GM23338 (cell line): ENCODE data around the gene SMC5. TPM values are rescaled to one million over a fixed set of nuclear protein-coding genes. Genes with fewer than 3 reads are reported as not detected.

Source experiments
- ATAC-seq: fragments of 200-7000 bp; cut with Tn5 transposase; 3 replicates; pipeline ENCODE4 v1.9.1; 2020
- DNase-seq: peaks from one replicate; pipeline ENCODE4 v3.0.0-alpha.2; 2015; ENCODE audit warnings: low spot score
- H2AFZ ChIP-seq: fragments of 200-600 bp; sonication (generic); 2 replicates; pipeline ENCODE4 v1.8.0; 2016; ENCODE audit warnings: antibody characterized with exemption, mild to moderate bottlenecking, moderate library complexity
- H3F3A ChIP-seq: fragments of 200-600 bp; sonication (generic); replicated peaks from 2 replicates; pipeline ENCODE4 v1.8.0; 2017; ENCODE audit warnings: antibody characterized with exemption, mixed run types, low read depth
- H3K27ac ChIP-seq: fragments of 200-600 bp; sonication (generic); 2 replicates; pipeline ENCODE4 v1.6.1; 2016; ENCODE audit warnings: low read depth
- H3K27me3 ChIP-seq: fragments of 200-600 bp; sonication (generic); 2 replicates; pipeline ENCODE4 v1.8.0; 2016; ENCODE audit warnings: mild to moderate bottlenecking, mixed run types, moderate library complexity; ENCODE audit not compliant: insufficient read depth
- H3K36me3 ChIP-seq: fragments of 200-600 bp; sonication (generic); 2 replicates; pipeline ENCODE4 v1.8.0; 2016; ENCODE audit warnings: mild to moderate bottlenecking; ENCODE audit not compliant: insufficient read depth
- H3K4me1 ChIP-seq: fragments of 200-600 bp; sonication (generic); 2 replicates; pipeline ENCODE4 v1.8.0; 2016; ENCODE audit warnings: mild to moderate bottlenecking, moderate library complexity; ENCODE audit not compliant: insufficient read depth
- H3K4me2 ChIP-seq: fragments of 200-600 bp; sonication (generic); 2 replicates; pipeline ENCODE4 v1.7.1; 2017; ENCODE audit warnings: mixed run types
- H3K4me3 ChIP-seq: fragments of 200-600 bp; sonication (generic); 2 replicates; pipeline ENCODE4 v1.6.1; 2016; ENCODE audit warnings: mixed run types
- H3K79me2 ChIP-seq: fragments of 200-600 bp; sonication (generic); replicated peaks from 2 replicates; pipeline ENCODE4 v1.8.0; 2017; ENCODE audit warnings: mild to moderate bottlenecking; ENCODE audit not compliant: insufficient read depth
- H3K9me2 ChIP-seq: fragments of 200-600 bp; sonication (generic); 2 replicates; pipeline ENCODE4 v1.8.0; 2017; ENCODE audit not compliant: insufficient read depth
- H4K20me1 ChIP-seq: fragments of 200-600 bp; sonication (generic); replicated peaks from 2 replicates; pipeline ENCODE4 v1.8.0; 2017; ENCODE audit warnings: mild to moderate bottlenecking; ENCODE audit not compliant: insufficient read depth
- H3K27ac Mint-ChIP-seq: 2 replicates; pipeline ENCODE4 v1.8.0; 2020; ENCODE audit warnings: inconsistent platforms, mild to moderate bottlenecking, moderate library complexity, mixed read lengths
- H3K27me3 Mint-ChIP-seq: 3 replicates; pipeline ENCODE4 v1.8.0; 2022; ENCODE audit warnings: low read depth, mild to moderate bottlenecking, moderate library complexity, mixed read lengths, inconsistent platforms; ENCODE audit not compliant: insufficient read depth, poor library complexity
- H3K36me3 Mint-ChIP-seq: 3 replicates; pipeline ENCODE4 v1.8.0; 2021; ENCODE audit warnings: low read depth, mild to moderate bottlenecking, inconsistent platforms, moderate library complexity, mixed read lengths
- H3K4me1 Mint-ChIP-seq: 3 replicates; pipeline ENCODE4 v1.8.0; 2020; ENCODE audit warnings: mild to moderate bottlenecking, inconsistent platforms, mixed read lengths
- H3K4me3 Mint-ChIP-seq: 3 replicates; pipeline ENCODE4 v1.8.0; 2021; ENCODE audit warnings: moderate library complexity, mild to moderate bottlenecking, inconsistent platforms, mixed read lengths
- H3K9me3 Mint-ChIP-seq: 3 replicates; pipeline ENCODE4 v1.8.0; 2020; ENCODE audit warnings: moderate library complexity, mild to moderate bottlenecking, inconsistent platforms, mixed read lengths
- CREB1 ChIP-seq: fragments of 250-450 bp; sonication (Bioruptor Pico); IDR thresholded peaks from 2 replicates; pipeline ENCODE4 v1.5.0; 2020; ENCODE audit warnings: low read depth, mild to moderate bottlenecking, moderate library complexity
- EZH2 ChIP-seq: fragments of 200-600 bp; sonication (generic); IDR thresholded peaks from one replicate; pipeline ENCODE4 v1.8.0; 2017; ENCODE audit warnings: antibody characterized with exemption, mild to moderate bottlenecking, low read depth; ENCODE audit not compliant: unreplicated experiment
- EZH2phosphoT487 ChIP-seq: fragments of 200-600 bp; sonication (generic); IDR thresholded peaks from one replicate; pipeline ENCODE4 v1.8.1; 2018; ENCODE audit warnings: antibody characterized with exemption; ENCODE audit not compliant: unreplicated experiment
- JUNB ChIP-seq: IDR thresholded peaks from one replicate; pipeline ENCODE4 v1.6.1; 2016; ENCODE audit warnings: antibody characterized with exemption; ENCODE audit not compliant: unreplicated experiment
- NANOG ChIP-seq: IDR thresholded peaks from 2 replicates; pipeline ENCODE4 v1.6.1; 2016; ENCODE audit warnings: antibody characterized with exemption, borderline replicate concordance
- POLR2AphosphoS5 ChIP-seq: IDR thresholded peaks from 2 replicates; pipeline ENCODE4 v1.6.1; 2016; ENCODE audit warnings: antibody characterized with exemption, low read depth
- ZNF114 ChIP-seq: fragments of 250-450 bp; sonication (Bioruptor Pico); IDR thresholded peaks from 2 replicates; pipeline ENCODE4 v1.5.0; 2020; ENCODE audit warnings: mild to moderate bottlenecking, moderate library complexity
- polyA plus RNA-seq: library from polyadenylated mRNA; unstranded; fragments of >200 nt; fragmentation: Nextera tagmentation; extraction: Ambion mirVana; gene quantifications from 2 replicates; pipeline ENCODE4 v1.2.1, GENCODE V29; 2016
- total RNA-seq: library from RNA; depleted of rRNA; stranded (reverse); fragments of >200 nt; shearing (Covaris generic); gene quantifications from 2 replicates; pipeline ENCODE4 v1.2.3, GENCODE V29; 2014
- TF ChIP-seq, protein P1 (sequence below), 2 experiments: fragments of 200-600 bp in 1 of 2; sonication (generic) in 1 of 2; conservative IDR thresholded peaks; 2 replicates each; pipeline versions ENCODE4 v1.5.1 to v1.6.1; 2016 to 2017; ENCODE audit warnings: antibody characterized with exemption in 2 of 2, low read depth in 2 of 2, mild to moderate bottlenecking in 2 of 2, moderate library complexity in 1 of 2
- TF ChIP-seq, protein P2 (sequence below): IDR thresholded peaks from one replicate; pipeline ENCODE4 v1.6.1; 2018; ENCODE audit warnings: antibody characterized with exemption; ENCODE audit not compliant: unreplicated experiment
- TF ChIP-seq, protein P3 (sequence below): IDR thresholded peaks from 2 replicates; pipeline ENCODE4 v1.6.1; 2016; ENCODE audit warnings: antibody characterized with exemption
- TF ChIP-seq, protein P4 (sequence below): fragments of 250-450 bp; sonication (Bioruptor Pico); IDR thresholded peaks from 2 replicates; pipeline ENCODE4 v1.5.0; 2020; ENCODE audit warnings: mild to moderate bottlenecking, moderate library complexity

SMC5 gene
- total and polyA plus RNA-seq, 2 experiments from 2014 or later, result 27.9 to 29.0 TPM

DNA sequence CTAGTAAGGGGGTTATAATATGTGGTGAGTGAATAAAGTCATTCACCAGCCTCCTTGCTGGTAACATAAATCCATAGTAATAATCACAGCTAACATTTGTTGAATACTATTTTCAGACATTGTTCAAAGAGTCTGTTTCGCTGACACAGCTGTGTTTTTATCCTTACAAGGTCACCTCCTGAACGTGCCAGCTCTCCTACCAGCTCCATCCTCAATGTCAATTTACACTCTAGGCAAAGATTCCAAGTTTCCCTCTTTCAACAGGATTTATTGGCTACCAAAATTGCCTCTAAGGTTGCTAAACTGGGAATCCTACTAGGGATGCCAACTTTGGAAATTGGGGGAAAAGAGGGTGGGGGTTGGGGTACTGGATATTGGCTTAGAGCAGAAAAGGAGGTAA, 30.7 kb upstream of the SMC5 start:
- Mint-ChIP-seq H3K27ac (no peak overlapping the region), H3K4me1 (peaks cover 4% of the 10 kb centered on the region; the same call in 2 of the 3 replicates), H3K27me3 (no peaks in the 10 kb centered on the region), H3K36me3 (peaks cover 7% of the 10 kb centered on the region; the same call in 2 of the 3 replicates), H3K4me3 (no peak overlapping the region), H3K9me3 (peaks cover 2% of the 10 kb centered on the region; the same call in 2 of the 3 replicates)
- DNase-seq (no peak), ATAC-seq (no peak)
- H3K9me2 ChIP-seq, result no peaks in the 10 kb centered on the region
- H3K79me2 ChIP-seq, result no peaks in the 10 kb centered on the region
- H3F3A ChIP-seq, result no peaks in the 10 kb centered on the region
- H3K27me3 ChIP-seq, result no peaks in the 10 kb centered on the region
- no peaks in the 10 kb centered on the region for H4K20me1 ChIP-seq
- no peak overlapping the region for H3K4me3 ChIP-seq
- TF ChIP-seq, protein P1, sequence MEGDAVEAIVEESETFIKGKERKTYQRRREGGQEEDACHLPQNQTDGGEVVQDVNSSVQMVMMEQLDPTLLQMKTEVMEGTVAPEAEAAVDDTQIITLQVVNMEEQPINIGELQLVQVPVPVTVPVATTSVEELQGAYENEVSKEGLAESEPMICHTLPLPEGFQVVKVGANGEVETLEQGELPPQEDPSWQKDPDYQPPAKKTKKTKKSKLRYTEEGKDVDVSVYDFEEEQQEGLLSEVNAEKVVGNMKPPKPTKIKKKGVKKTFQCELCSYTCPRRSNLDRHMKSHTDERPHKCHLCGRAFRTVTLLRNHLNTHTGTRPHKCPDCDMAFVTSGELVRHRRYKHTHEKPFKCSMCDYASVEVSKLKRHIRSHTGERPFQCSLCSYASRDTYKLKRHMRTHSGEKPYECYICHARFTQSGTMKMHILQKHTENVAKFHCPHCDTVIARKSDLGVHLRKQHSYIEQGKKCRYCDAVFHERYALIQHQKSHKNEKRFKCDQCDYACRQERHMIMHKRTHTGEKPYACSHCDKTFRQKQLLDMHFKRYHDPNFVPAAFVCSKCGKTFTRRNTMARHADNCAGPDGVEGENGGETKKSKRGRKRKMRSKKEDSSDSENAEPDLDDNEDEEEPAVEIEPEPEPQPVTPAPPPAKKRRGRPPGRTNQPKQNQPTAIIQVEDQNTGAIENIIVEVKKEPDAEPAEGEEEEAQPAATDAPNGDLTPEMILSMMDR (conservative IDR thresholded peaks at IDR 0.05; ENCODE audit: low read depth in 2 of 2), result no peak
- no peak for TF ChIP-seq EZH2phosphoT487
- no peak for TF ChIP-seq JUNB
- TF ChIP-seq POLR2AphosphoS5, result no peak
- TF ChIP-seq, protein P2, sequence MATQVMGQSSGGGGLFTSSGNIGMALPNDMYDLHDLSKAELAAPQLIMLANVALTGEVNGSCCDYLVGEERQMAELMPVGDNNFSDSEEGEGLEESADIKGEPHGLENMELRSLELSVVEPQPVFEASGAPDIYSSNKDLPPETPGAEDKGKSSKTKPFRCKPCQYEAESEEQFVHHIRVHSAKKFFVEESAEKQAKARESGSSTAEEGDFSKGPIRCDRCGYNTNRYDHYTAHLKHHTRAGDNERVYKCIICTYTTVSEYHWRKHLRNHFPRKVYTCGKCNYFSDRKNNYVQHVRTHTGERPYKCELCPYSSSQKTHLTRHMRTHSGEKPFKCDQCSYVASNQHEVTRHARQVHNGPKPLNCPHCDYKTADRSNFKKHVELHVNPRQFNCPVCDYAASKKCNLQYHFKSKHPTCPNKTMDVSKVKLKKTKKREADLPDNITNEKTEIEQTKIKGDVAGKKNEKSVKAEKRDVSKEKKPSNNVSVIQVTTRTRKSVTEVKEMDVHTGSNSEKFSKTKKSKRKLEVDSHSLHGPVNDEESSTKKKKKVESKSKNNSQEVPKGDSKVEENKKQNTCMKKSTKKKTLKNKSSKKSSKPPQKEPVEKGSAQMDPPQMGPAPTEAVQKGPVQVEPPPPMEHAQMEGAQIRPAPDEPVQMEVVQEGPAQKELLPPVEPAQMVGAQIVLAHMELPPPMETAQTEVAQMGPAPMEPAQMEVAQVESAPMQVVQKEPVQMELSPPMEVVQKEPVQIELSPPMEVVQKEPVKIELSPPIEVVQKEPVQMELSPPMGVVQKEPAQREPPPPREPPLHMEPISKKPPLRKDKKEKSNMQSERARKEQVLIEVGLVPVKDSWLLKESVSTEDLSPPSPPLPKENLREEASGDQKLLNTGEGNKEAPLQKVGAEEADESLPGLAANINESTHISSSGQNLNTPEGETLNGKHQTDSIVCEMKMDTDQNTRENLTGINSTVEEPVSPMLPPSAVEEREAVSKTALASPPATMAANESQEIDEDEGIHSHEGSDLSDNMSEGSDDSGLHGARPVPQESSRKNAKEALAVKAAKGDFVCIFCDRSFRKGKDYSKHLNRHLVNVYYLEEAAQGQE, result no peak
- TF ChIP-seq ZNF114, result no peak
- TF ChIP-seq CREB1 (CRISPR knock-in tag), result no peak
- TF ChIP-seq, protein P3, sequence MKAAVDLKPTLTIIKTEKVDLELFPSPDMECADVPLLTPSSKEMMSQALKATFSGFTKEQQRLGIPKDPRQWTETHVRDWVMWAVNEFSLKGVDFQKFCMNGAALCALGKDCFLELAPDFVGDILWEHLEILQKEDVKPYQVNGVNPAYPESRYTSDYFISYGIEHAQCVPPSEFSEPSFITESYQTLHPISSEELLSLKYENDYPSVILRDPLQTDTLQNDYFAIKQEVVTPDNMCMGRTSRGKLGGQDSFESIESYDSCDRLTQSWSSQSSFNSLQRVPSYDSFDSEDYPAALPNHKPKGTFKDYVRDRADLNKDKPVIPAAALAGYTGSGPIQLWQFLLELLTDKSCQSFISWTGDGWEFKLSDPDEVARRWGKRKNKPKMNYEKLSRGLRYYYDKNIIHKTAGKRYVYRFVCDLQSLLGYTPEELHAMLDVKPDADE, result no peak
- no peak for TF ChIP-seq NANOG
- TF ChIP-seq, protein P4, sequence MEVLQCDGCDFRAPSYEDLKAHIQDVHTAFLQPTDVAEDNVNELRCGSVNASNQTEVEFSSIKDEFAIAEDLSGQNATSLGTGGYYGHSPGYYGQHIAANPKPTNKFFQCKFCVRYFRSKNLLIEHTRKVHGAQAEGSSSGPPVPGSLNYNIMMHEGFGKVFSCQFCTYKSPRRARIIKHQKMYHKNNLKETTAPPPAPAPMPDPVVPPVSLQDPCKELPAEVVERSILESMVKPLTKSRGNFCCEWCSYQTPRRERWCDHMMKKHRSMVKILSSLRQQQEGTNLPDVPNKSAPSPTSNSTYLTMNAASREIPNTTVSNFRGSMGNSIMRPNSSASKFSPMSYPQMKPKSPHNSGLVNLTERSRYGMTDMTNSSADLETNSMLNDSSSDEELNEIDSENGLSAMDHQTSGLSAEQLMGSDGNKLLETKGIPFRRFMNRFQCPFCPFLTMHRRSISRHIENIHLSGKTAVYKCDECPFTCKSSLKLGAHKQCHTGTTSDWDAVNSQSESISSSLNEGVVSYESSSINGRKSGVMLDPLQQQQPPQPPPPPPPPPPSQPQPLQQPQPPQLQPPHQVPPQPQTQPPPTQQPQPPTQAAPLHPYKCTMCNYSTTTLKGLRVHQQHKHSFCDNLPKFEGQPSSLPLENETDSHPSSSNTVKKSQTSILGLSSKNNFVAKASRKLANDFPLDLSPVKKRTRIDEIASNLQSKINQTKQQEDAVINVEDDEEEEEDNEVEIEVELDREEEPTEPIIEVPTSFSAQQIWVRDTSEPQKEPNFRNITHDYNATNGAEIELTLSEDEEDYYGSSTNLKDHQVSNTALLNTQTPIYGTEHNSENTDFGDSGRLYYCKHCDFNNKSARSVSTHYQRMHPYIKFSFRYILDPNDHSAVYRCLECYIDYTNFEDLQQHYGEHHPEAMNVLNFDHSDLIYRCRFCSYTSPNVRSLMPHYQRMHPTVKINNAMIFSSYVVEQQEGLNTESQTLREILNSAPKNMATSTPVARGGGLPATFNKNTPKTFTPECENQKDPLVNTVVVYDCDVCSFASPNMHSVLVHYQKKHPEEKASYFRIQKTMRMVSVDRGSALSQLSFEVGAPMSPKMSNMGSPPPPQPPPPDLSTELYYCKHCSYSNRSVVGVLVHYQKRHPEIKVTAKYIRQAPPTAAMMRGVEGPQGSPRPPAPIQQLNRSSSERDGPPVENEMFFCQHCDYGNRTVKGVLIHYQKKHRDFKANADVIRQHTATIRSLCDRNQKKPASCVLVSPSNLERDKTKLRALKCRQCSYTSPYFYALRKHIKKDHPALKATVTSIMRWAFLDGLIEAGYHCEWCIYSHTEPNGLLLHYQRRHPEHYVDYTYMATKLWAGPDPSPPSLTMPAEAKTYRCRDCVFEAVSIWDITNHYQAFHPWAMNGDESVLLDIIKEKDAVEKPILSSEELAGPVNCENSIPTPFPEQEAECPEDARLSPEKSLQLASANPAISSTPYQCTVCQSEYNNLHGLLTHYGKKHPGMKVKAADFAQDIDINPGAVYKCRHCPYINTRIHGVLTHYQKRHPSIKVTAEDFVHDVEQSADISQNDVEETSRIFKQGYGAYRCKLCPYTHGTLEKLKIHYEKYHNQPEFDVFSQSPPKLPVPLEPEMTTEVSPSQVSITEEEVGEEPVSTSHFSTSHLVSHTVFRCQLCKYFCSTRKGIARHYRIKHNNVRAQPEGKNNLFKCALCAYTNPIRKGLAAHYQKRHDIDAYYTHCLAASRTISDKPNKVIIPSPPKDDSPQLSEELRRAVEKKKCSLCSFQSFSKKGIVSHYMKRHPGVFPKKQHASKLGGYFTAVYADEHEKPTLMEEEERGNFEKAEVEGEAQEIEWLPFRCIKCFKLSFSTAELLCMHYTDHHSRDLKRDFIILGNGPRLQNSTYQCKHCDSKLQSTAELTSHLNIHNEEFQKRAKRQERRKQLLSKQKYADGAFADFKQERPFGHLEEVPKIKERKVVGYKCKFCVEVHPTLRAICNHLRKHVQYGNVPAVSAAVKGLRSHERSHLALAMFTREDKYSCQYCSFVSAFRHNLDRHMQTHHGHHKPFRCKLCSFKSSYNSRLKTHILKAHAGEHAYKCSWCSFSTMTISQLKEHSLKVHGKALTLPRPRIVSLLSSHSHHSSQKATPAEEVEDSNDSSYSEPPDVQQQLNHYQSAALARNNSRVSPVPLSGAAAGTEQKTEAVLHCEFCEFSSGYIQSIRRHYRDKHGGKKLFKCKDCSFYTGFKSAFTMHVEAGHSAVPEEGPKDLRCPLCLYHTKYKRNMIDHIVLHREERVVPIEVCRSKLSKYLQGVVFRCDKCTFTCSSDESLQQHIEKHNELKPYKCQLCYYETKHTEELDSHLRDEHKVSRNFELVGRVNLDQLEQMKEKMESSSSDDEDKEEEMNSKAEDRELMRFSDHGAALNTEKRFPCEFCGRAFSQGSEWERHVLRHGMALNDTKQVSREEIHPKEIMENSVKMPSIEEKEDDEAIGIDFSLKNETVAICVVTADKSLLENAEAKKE, result no peak
- TF ChIP-seq EZH2, result no peak
- H3K4me2 ChIP-seq, result no peak overlapping the region
- no peak overlapping the region for H2AFZ ChIP-seq
- no peaks in the 10 kb centered on the region for H3K4me1 ChIP-seq
- H3K27ac ChIP-seq, result no peak overlapping the region
- H3K36me3 ChIP-seq, result no peaks in the 10 kb centered on the region
